PC-9 (cell line): Measurements from ENCODE around the gene HINFP. TPM values are rescaled to one million over a fixed set of nuclear protein-coding genes. Genes with fewer than 3 reads are reported as not detected.

ENCODE experiments used
- BruUV-seq: library from RNA; stranded (reverse); fragments of 400-500 nt; replicated peaks from 2 replicates; lab custom pipeline; 2021; lab: Mats Ljungman, UMichigan
- CTCF ChIA-PET: fragments of 300-600 bp; sonication (Branson Sonifier 250); formaldehyde crosslinking; loops from one replicate; lab custom pipeline; 2022; ENCODE audit warnings: antibody characterized with exemption; lab: Charles Lee
- POLR2A ChIA-PET: fragments of 300-600 bp; sonication (Branson Sonifier 250); formaldehyde crosslinking; loops from one replicate; lab custom pipeline; 2022; ENCODE audit warnings: antibody characterized with exemption; ENCODE audit not compliant: unreplicated experiment; lab: Charles Lee
- DNase-seq, 2 experiments: peaks; one replicate each; pipeline versions ENCODE4 v3.0.0 to v3.0.0-alpha.2; 2015 to 2022; ENCODE audit warnings: mixed read lengths in 1 of 2
- H2AFZ ChIP-seq: fragments of 200-600 bp; sonication (generic); 2 replicates; pipeline ENCODE4 v1.8.1; 2017; ENCODE audit warnings: antibody characterized with exemption
- H3F3A ChIP-seq: fragments of 200-600 bp; sonication (generic); 2 replicates; pipeline ENCODE4 v1.8.1; 2017; ENCODE audit warnings: antibody characterized with exemption, mild to moderate bottlenecking, low read depth; ENCODE audit not compliant: insufficient read depth
- H3K27ac ChIP-seq: fragments of 200-600 bp; sonication (generic); 2 replicates; pipeline ENCODE4 v1.6.1; 2016; ENCODE audit warnings: mixed run types
- H3K27me3 ChIP-seq: fragments of 200-600 bp; sonication (generic); 2 replicates; pipeline ENCODE4 v1.6.1; 2016; ENCODE audit warnings: low read depth, mixed run types; ENCODE audit not compliant: insufficient read depth
- H3K36me3 ChIP-seq: fragments of 200-600 bp; sonication (generic); 2 replicates; pipeline ENCODE4 v1.6.1; 2016; ENCODE audit warnings: low read depth, mixed run types
- H3K4me1 ChIP-seq: fragments of 200-600 bp; sonication (generic); replicated peaks from 2 replicates; pipeline ENCODE4 v1.6.1; 2016; ENCODE audit warnings: mixed run types; ENCODE audit not compliant: insufficient read depth
- H3K4me2 ChIP-seq: fragments of 200-600 bp; sonication (generic); 2 replicates; pipeline ENCODE4 v1.6.1; 2017; ENCODE audit warnings: mixed run types
- H3K4me3 ChIP-seq: fragments of 200-600 bp; sonication (generic); 2 replicates; pipeline ENCODE4 v1.6.1; 2016; ENCODE audit warnings: mixed run types
- H3K79me2 ChIP-seq: fragments of 200-600 bp; sonication (generic); 2 replicates; pipeline ENCODE4 v1.6.1; 2017; ENCODE audit warnings: low read depth, mixed run types
- H3K9me2 ChIP-seq: fragments of 200-600 bp; sonication (generic); 2 replicates; pipeline ENCODE4 v1.8.1; 2017; ENCODE audit warnings: mild to moderate bottlenecking; ENCODE audit not compliant: insufficient read depth
- H3K9me3 ChIP-seq: fragments of 200-600 bp; sonication (generic); 2 replicates; pipeline ENCODE4 v1.8.1; 2016; ENCODE audit warnings: low read depth; ENCODE audit not compliant: insufficient read depth
- H4K20me1 ChIP-seq: fragments of 200-600 bp; sonication (generic); 2 replicates; pipeline ENCODE4 v1.8.1; 2017; ENCODE audit not compliant: insufficient read depth
- EZH2 ChIP-seq: fragments of 200-600 bp; sonication (generic); IDR thresholded peaks from 2 replicates; pipeline ENCODE4 v1.8.0; 2017; ENCODE audit warnings: antibody characterized with exemption, low read depth
- intact Hi-C: fragments of 100-400 bp; cut with micrococcal nuclease; formaldehyde crosslinking; loops from one replicate; pipeline ENCODE4 v1.10.0; 2022; ENCODE audit not compliant: unreplicated experiment
- total RNA-seq: library from RNA; stranded (reverse); gene quantifications from 2 replicates; pipeline ENCODE4 v1.2.3, GENCODE V29; 2021
- TF ChIP-seq, protein P1 (sequence below): fragments of 200-600 bp; sonication (generic); conservative IDR thresholded peaks from 2 replicates; pipeline ENCODE4 v1.6.1; 2017; ENCODE audit warnings: mixed run types, antibody characterized with exemption, mild to moderate bottlenecking, moderate library complexity

HINFP gene
- total RNA-seq, 1 experiment from 2014 or later = 35.5 TPM

DNA sequence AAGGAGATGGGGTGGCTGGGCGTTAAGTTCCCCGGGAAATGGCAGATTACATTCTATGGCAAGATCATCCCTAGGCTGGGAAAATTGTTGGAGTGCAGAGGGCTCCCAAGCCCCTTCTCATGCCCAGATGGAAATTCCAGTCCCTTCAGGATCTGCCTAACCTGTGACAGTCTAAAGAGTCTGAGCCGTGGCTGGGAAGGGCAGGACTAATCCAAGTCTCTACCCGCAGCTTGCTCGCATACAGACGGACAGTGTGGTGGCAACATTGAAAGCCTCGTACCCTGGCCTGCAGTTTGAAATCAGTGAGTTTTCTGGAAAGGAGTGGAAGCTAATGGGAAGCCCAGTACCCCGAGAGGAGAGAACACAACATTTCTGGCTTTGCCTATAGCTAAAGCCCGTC, 33.0 kb upstream of the HINFP start:
- intact Hi-C loops = no loop called here
- no peak overlapping the region for H3K4me2 ChIP-seq
- peaks cover 14% of the 10 kb centered on the region for H3K36me3 ChIP-seq
- TF ChIP-seq, protein P1, sequence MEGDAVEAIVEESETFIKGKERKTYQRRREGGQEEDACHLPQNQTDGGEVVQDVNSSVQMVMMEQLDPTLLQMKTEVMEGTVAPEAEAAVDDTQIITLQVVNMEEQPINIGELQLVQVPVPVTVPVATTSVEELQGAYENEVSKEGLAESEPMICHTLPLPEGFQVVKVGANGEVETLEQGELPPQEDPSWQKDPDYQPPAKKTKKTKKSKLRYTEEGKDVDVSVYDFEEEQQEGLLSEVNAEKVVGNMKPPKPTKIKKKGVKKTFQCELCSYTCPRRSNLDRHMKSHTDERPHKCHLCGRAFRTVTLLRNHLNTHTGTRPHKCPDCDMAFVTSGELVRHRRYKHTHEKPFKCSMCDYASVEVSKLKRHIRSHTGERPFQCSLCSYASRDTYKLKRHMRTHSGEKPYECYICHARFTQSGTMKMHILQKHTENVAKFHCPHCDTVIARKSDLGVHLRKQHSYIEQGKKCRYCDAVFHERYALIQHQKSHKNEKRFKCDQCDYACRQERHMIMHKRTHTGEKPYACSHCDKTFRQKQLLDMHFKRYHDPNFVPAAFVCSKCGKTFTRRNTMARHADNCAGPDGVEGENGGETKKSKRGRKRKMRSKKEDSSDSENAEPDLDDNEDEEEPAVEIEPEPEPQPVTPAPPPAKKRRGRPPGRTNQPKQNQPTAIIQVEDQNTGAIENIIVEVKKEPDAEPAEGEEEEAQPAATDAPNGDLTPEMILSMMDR = no peak
- no peak for TF ChIP-seq EZH2
- H3K4me3 ChIP-seq = no peak overlapping the region
- peaks cover 43% of the 10 kb centered on the region for H3K79me2 ChIP-seq
- BruUV-seq = no TSS peak
- no peaks in the 10 kb centered on the region for H3K9me3 ChIP-seq
- CTCF ChIA-PET = interaction anchor here (0.6 kb wide), 1 partner anchor 252 kb away, joined by 3 read pairs; no protein-coding TSS in a partner anchor
- H4K20me1 ChIP-seq = peaks cover 14% of the 10 kb centered on the region
- no peaks in the 10 kb centered on the region for H3K27me3 ChIP-seq
- POLR2A ChIA-PET = no interaction called here
- no peaks in the 10 kb centered on the region for H3K9me2 ChIP-seq
- H3F3A ChIP-seq = peaks cover 40% of the 10 kb centered on the region; the same call in 1 of the 2 replicates
- H3K27ac ChIP-seq = no peak overlapping the region
- no peak overlapping the region for H2AFZ ChIP-seq
- DNase-seq = peak in 1 of 2 experiments; percentile 12
- peaks cover 38% of the 10 kb centered on the region for H3K4me1 ChIP-seq

DNA sequence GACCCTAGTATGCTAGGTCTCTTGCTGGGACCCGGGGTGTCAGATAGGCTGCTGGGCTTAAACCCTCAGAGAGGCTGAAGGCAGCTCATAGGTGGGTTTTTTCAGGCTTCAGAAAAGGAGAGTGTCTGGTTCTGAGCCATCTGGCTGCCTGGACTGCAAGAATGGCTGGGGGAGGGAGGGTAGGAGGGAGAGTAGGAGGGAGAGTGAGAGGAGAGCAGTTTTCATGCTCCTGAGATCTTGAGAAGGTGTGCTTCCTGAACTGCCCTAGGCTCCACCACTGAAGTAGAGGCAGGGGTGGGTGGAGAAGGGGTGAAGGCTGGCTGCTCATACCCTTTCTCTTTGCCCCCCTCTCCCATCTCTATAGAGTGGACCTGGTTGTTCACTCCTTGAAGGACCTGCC, 32.1 kb upstream of the HINFP start:
- H3K9me2 ChIP-seq = no peaks in the 10 kb centered on the region
- no peak overlapping the region for H3K4me3 ChIP-seq
- no peak overlapping the region for H3K27ac ChIP-seq
- no peak for DNase-seq
- no peak overlapping the region for H3K4me2 ChIP-seq
- peaks cover 21% of the 10 kb centered on the region for H4K20me1 ChIP-seq
- H3K79me2 ChIP-seq = peaks cover 52% of the 10 kb centered on the region
- peaks cover 43% of the 10 kb centered on the region; the same call in 1 of the 2 replicates for H3F3A ChIP-seq
- BruUV-seq = no TSS peak
- H2AFZ ChIP-seq = no peak overlapping the region
- H3K27me3 ChIP-seq = no peaks in the 10 kb centered on the region
- POLR2A ChIA-PET = no interaction called here
- no peaks in the 10 kb centered on the region for H3K9me3 ChIP-seq
- H3K4me1 ChIP-seq = peaks cover 40% of the 10 kb centered on the region
- CTCF ChIA-PET = interaction anchor here (0.6 kb wide), 1 partner anchor 251 kb away, joined by 3 read pairs; no protein-coding TSS in a partner anchor
- no peak for TF ChIP-seq EZH2
- TF ChIP-seq, protein P1 = no peak
- intact Hi-C loops = no loop called here
- peaks cover 16% of the 10 kb centered on the region for H3K36me3 ChIP-seq

DNA sequence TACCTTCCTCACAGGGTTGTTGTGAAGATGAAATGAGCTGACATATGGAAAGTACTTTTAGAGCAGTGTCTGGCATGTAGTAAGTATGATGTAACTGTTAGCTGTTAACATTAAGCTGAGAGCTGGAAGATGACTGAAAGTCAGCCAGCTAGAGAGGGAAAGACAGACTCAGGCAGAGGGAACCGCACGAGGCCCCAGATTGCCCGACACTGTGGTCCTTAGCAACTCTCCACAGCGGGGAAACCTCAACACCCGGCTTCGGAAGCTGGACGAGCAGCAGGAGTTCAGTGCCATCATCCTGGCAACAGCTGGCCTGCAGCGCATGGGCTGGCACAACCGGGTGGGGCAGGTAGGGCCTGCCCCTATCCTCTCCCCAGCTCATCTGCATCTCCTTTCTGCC, 30.2 kb upstream of the HINFP start:
- no peak for TF ChIP-seq EZH2
- TF ChIP-seq, protein P1 = no peak
- CTCF ChIA-PET = no interaction called here

More for the DNA sequence above, 30.2 kb upstream of the HINFP start:
- H4K20me1 ChIP-seq = peaks cover 18% of the 10 kb centered on the region
- POLR2A ChIA-PET = interaction anchor here (0.6 kb wide), 1 partner anchor 11 kb away, joined by 4 read pairs; the partner anchor contains the start of gene DPAGT1
- H3K27ac ChIP-seq = no peak overlapping the region; the same call in 1 of the 2 replicates
- H2AFZ ChIP-seq = no peak overlapping the region
- BruUV-seq = no TSS peak
- H3K9me2 ChIP-seq = no peaks in the 10 kb centered on the region
- H3K4me2 ChIP-seq = no peak overlapping the region
- no peaks in the 10 kb centered on the region for H3K9me3 ChIP-seq
- no peaks in the 10 kb centered on the region for H3K27me3 ChIP-seq
- H3K36me3 ChIP-seq = peaks cover 16% of the 10 kb centered on the region
- H3K4me1 ChIP-seq = peaks cover 36% of the 10 kb centered on the region
- DNase-seq = no peak
- H3K79me2 ChIP-seq = peaks cover 51% of the 10 kb centered on the region
- H3F3A ChIP-seq = peaks cover 42% of the 10 kb centered on the region; the same call in 1 of the 2 replicates
- no peak overlapping the region for H3K4me3 ChIP-seq
- intact Hi-C loops = loop anchor here (10.0 kb wide), 1 partner anchor 384 kb away; no protein-coding TSS in a partner anchor
